Spleen (tissue), 11 donors: ENCODE results near the gene GBA3. TPM values are rescaled to one million over a fixed set of nuclear protein-coding genes. Genes with fewer than 3 reads are reported as not detected.

Experiments used
- DNase-seq: peaks from one replicate; pipeline ENCODE4 v3.0.0-alpha.2; 2020
- H3K27ac ChIP-seq, 8 donors: fragments of 200-600 bp; sonication (generic) in 7 of 8; 1 replicate in 4 of 8; 2 replicates in 4 of 8; pipeline versions ENCODE4 v1.5.0 to v1.8.0; 2016 to 2021; ENCODE audit warnings: inconsistent platforms in 4 of 8, mild to moderate bottlenecking in 4 of 8, moderate library complexity in 1 of 8
- H3K27me3 ChIP-seq, 7 donors: fragments of 200-600 bp; sonication (generic) in 6 of 7; replicated peaks in 1 of 7; 1 replicate in 4 of 7; 2 replicates in 3 of 7; pipeline versions ENCODE4 v1.5.0 to v1.8.0; 2016 to 2021; ENCODE audit warnings: inconsistent platforms in 3 of 7, mild to moderate bottlenecking in 1 of 7
- H3K36me3 ChIP-seq, 6 donors: fragments of 200-600 bp; sonication (generic) in 5 of 6; 1 replicate in 4 of 6; 2 replicates in 2 of 6; pipeline versions ENCODE4 v1.5.0 to v1.8.0; 2016 to 2021; ENCODE audit warnings: inconsistent platforms in 2 of 6
- H3K4me1 ChIP-seq, 6 donors: fragments of 200-600 bp; sonication (generic) in 5 of 6; 1 replicate in 3 of 6; 2 replicates in 3 of 6; pipeline versions ENCODE4 v1.5.0 to v1.8.0; 2016 to 2021; ENCODE audit warnings: inconsistent platforms in 3 of 6
- H3K4me3 ChIP-seq, 8 donors: fragments of 200-600 bp; sonication (generic) in 7 of 8; 1 replicate in 4 of 8; 2 replicates in 4 of 8; pipeline versions ENCODE4 v1.5.0 to v1.8.0; 2016 to 2021; ENCODE audit warnings: inconsistent platforms in 4 of 8, mild to moderate bottlenecking in 4 of 8, moderate library complexity in 2 of 8
- H3K9me3 ChIP-seq, 8 donors: fragments of 200-600 bp; sonication (generic) in 7 of 8; 1 replicate in 4 of 8; 2 replicates in 4 of 8; pipeline versions ENCODE4 v1.5.0 to v1.8.0; 2016 to 2021; ENCODE audit warnings: inconsistent platforms in 4 of 8
- POLR2A ChIP-seq, 3 donors: fragments of 450-650 bp; IDR thresholded peaks; one replicate each; pipeline ENCODE4 v1.5.1; 2017; ENCODE audit warnings: antibody characterized with exemption in 3 of 3, mild to moderate bottlenecking in 1 of 3
- POLR2AphosphoS5 ChIP-seq, 3 donors: sonication (generic); formaldehyde crosslinking; IDR thresholded peaks; one replicate each; pipeline ENCODE4 v1.5.1; 2017; ENCODE audit warnings: antibody characterized with exemption in 3 of 3
- WGBS, 5 donors: extraction: QIAGEN DNeasy Blood & Tissue Kit in 3 of 5; methylation state at CpG; one replicate each; pipeline versions ENCODE4 v1.1.5 to v1.1.7; 2013 to 2018; 5-methylcytosine and 5-hydroxymethylcytosine counted together
- intact Hi-C: fragments of 100-400 bp; cut with DNase I; formaldehyde crosslinking; loops from one replicate; pipeline ENCODE4 v1.15.0; 2023; ENCODE audit warnings: low total_unique reads
- polyA plus RNA-seq, 3 donors: library from polyadenylated mRNA; stranded (reverse); fragments of 200-250 nt; gene quantifications; one replicate each; pipeline ENCODE4 v1.2.1, GENCODE V29; 2013
- total RNA-seq, 7 donors: library from RNA; depleted of rRNA in 3 of 7; stranded (reverse); fragments of >200 nt in 3 of 7; fragmentation: NEBNext Ultra II Directional in 4 of 7; extraction: Animal tissue kit (Norgen Biotek cat#: 25700) in 4 of 7; gene quantifications; one replicate each; pipeline versions ENCODE4 v1.1.0 to v1.2.1, GENCODE V29; 2016 to 2021
- TF ChIP-seq, protein P1 (sequence below), 11 experiments: fragments of 200-600 bp in 7 of 11; fragments of 450-650 bp in 4 of 11; sonication (generic) in 4 of 11; IDR thresholded peaks in 8 of 11; conservative IDR thresholded peaks in 3 of 11; 1 replicate in 7 of 11; 2 replicates in 4 of 11; pipeline versions ENCODE4 v1.4.0 to v1.8.0; 2016 to 2021; ENCODE audit warnings: antibody characterized with exemption in 11 of 11, inconsistent platforms in 4 of 11, mild to moderate bottlenecking in 1 of 11
- donor health status: healthy with polysubstance abuse.
- donor health status: DM: no; HTN: no; CAD: no; lungs with moderate emphysema.
- donor health status: DM: no; HTN: no; CAD: no.
- donor health status: Bipolar disorder and iron deficiency.
- donor health status: healthy.
- donor health status: DM: no; HTN: no; CAD: no.
- donor health status: DM: yes; HTN: yes; CAD: no.

Gene GBA3
- total and polyA plus RNA-seq, 10 donors, result 0.43 to 33.1 (median 12.9) TPM

DNA sequence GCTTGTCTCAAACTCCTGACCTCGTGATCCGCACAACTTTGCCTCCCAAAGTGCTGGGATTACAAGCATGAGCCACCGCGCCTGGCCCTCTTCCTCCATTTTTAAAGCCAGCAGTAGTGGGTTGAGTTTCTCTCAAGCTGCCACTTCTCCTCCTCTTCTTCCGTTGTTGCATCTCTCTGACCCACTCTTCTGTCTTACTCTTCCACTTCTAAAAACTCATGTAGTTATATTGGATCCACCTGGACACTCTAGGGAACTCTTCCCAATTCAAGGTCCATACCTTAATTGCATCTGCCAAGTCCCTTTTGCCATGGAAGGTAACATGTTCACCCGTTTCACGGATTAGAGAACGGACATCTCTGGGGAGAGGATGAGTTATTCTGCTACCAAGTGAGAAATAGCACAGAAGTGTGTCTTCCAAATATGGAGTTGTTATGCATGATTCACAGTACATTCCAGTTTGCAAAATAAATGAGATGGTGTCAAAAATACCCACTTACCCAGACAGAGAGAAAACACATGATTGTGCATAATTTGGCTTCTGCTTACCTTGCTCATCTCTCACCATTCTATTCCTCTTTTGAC, 51.8 kb downstream of the GBA3 start:
- Histone ChIP-seq H3K4me1 (peaks cover 0 to 8% (median 0%) of the 10 kb centered on the region in 6 donors), H3K4me3 (no peak overlapping the region), H3K36me3 (no peaks in the 10 kb centered on the region), H3K27ac (no peak overlapping the region), H3K27me3 (no peaks in the 10 kb centered on the region), H3K9me3 (peaks cover 0 to 4% (median 0%) of the 10 kb centered on the region in 8 donors)
- intact Hi-C loops, result no loop called here
- DNase-seq, result no peak
- WGBS, 5 donors, result 86 to 95% (median 87%) methylated on average over 8 of the region's 8 CpGs
- TF ChIP-seq, protein P1, sequence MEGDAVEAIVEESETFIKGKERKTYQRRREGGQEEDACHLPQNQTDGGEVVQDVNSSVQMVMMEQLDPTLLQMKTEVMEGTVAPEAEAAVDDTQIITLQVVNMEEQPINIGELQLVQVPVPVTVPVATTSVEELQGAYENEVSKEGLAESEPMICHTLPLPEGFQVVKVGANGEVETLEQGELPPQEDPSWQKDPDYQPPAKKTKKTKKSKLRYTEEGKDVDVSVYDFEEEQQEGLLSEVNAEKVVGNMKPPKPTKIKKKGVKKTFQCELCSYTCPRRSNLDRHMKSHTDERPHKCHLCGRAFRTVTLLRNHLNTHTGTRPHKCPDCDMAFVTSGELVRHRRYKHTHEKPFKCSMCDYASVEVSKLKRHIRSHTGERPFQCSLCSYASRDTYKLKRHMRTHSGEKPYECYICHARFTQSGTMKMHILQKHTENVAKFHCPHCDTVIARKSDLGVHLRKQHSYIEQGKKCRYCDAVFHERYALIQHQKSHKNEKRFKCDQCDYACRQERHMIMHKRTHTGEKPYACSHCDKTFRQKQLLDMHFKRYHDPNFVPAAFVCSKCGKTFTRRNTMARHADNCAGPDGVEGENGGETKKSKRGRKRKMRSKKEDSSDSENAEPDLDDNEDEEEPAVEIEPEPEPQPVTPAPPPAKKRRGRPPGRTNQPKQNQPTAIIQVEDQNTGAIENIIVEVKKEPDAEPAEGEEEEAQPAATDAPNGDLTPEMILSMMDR (IDR thresholded peaks at IDR 0.05 in 8 of 11, conservative IDR thresholded peaks at IDR 0.05 in 3 of 11), result no peak
- TF ChIP-seq POLR2A (IDR thresholded peaks at IDR 0.05) (no peak), POLR2AphosphoS5 (IDR thresholded peaks at IDR 0.05) (no peak)

DNA sequence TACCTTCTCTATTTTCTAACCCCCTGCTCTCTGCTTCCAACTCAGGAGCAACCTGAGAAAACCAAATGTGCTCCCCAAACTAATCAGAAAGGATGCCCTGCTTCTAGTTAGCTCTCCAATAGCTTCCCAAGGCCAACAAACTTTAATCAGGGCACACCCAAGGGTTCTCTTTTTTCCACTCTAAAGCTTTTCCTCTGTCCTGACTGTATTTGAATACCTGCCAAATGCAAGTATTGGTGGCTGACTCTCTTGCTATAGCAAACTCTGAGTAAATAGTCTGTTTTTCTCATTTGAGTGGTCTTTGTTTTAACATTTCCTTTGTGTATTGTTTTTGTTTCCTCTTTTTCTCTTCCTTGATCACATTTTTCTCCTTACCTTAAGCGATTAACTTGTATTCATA, 52.5 kb downstream of the GBA3 start:
- intact Hi-C loops, result no loop called here
- Histone ChIP-seq H3K4me1 (peaks cover 0 to 8% (median 0%) of the 10 kb centered on the region in 6 donors), H3K4me3 (no peak overlapping the region), H3K9me3 (peaks cover 0 to 4% (median 0%) of the 10 kb centered on the region in 8 donors), H3K27me3 (no peaks in the 10 kb centered on the region), H3K27ac (no peak overlapping the region), H3K36me3 (no peaks in the 10 kb centered on the region)
- no peak for DNase-seq
- 60 to 84% (median 77%) methylated on average over 1 of the region's 1 CpG for WGBS, 5 donors
- TF ChIP-seq POLR2AphosphoS5 (IDR thresholded peaks at IDR 0.05), result no peak
- TF ChIP-seq, protein P1 (IDR thresholded peaks at IDR 0.05 in 8 of 11, conservative IDR thresholded peaks at IDR 0.05 in 3 of 11), result no peak
- no peak for TF ChIP-seq POLR2A (IDR thresholded peaks at IDR 0.05)

DNA sequence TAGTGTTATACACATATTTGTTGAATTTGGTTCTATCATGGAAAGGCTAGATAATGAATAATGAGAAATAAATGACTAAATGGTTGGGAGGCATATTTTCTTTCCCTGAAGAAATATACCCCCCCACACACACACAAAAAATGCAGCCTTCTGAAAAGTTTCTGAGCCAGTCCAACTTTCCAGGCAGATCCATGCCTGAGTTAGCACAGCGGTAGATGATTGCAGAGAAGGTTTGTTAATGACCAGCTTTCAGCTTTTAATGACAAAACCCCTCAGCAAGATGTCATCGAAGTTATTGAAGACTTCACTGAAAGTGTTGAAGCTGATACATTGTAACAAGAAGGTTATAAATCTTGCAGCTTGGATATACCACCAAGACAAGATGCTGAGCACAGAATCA, 61.4 kb downstream of the GBA3 start:
- Histone ChIP-seq H3K27ac (no peak overlapping the region), H3K9me3 (peaks cover 0 to 9% (median 0%) of the 10 kb centered on the region in 8 donors), H3K27me3 (no peaks in the 10 kb centered on the region), H3K4me1 (no peaks in the 10 kb centered on the region), H3K4me3 (no peak overlapping the region), H3K36me3 (no peaks in the 10 kb centered on the region)
- DNase-seq, result no peak
- intact Hi-C loops, result no loop called here
- TF ChIP-seq, protein P1 (IDR thresholded peaks at IDR 0.05 in 8 of 11, conservative IDR thresholded peaks at IDR 0.05 in 3 of 11), result no peak
- TF ChIP-seq POLR2A (IDR thresholded peaks at IDR 0.05) (no peak), POLR2AphosphoS5 (IDR thresholded peaks at IDR 0.05) (no peak)
- 74 to 89% (median 81%) methylated on average over 2 of the region's 2 CpGs for WGBS, 5 donors

DNA sequence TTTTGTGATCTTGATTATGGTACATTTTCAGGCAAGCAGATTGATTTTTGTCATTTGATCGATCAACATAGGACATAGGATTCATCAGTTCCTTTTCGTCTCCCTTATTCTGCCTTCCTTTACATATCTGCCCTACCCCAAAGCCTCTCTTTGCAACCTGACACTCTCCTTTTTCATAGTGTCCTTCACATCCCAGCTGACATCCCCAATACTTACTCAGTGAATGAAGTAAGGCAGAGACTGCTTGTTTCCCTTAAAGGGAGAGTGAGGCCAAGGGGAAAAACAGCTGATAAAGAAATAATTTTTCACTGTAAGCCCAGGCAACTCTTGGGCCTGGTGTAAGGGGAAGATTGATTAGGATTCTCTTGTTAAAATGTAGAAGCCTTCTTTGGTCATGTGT, 69.8 kb downstream of the GBA3 start:
- WGBS, 5 donors, result 88 to 96% (median 91%) methylated on average over 2 of the region's 2 CpGs
- no peak for DNase-seq
- no peak overlapping the region for H3K4me3 ChIP-seq
- TF ChIP-seq POLR2A (IDR thresholded peaks at IDR 0.05) (no peak), POLR2AphosphoS5 (IDR thresholded peaks at IDR 0.05) (no peak)
- TF ChIP-seq, protein P1 (IDR thresholded peaks at IDR 0.05 in 8 of 11, conservative IDR thresholded peaks at IDR 0.05 in 3 of 11), result no peak
- no peaks in the 10 kb centered on the region for H3K27me3 ChIP-seq
- H3K9me3 ChIP-seq, result no peaks in the 10 kb centered on the region
- no peak overlapping the region for H3K27ac ChIP-seq
- intact Hi-C loops, result no loop called here
- H3K4me1 ChIP-seq, result no peaks in the 10 kb centered on the region
- no peaks in the 10 kb centered on the region for H3K36me3 ChIP-seq
